ENCODE measurements around the gene GATA5.

GATA5 gene

DNA sequence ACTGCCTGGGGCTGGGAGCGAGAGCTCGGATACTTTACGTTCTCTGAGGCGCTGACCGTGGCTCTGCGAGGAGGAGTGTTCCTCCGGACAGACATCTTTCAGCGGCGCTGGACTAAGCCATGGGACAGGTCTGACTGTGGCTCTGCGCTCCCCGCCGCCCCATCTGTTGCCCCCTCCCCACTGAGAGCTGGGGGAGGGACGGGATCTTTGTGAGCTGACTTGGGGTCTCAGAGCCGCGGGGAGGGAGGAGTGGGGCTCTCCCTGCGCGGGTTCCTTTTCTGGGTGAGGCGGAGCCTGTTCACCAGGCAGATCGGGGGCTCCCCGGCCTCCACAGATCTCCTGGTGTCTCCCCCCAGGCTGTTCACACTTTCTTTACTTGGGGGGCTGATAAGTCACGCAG, 11.3 kb upstream of the GATA5 start:
- no peak for DNase-seq

DNA sequence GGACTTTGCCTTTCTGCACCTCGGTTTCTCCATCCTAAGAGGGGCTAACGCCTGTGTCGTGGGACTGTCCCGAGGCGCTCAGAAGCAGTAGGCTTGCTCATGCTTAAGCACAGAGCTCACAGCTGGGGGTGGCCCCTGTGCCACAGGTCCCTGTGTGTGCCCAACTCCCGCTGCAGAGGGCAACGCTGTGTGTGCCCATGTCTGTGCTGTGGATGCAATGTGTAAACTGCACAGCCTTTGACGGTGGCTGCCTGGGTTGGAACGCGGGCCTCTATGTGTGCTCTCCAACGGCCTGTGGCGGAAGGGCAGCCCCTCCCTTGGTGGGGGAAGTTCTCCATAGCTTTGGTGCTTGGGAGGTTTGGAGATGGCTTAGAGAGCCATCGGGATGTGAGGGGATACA, 10.7 kb upstream of the GATA5 start:
- DNase-seq, result no peak

DNA sequence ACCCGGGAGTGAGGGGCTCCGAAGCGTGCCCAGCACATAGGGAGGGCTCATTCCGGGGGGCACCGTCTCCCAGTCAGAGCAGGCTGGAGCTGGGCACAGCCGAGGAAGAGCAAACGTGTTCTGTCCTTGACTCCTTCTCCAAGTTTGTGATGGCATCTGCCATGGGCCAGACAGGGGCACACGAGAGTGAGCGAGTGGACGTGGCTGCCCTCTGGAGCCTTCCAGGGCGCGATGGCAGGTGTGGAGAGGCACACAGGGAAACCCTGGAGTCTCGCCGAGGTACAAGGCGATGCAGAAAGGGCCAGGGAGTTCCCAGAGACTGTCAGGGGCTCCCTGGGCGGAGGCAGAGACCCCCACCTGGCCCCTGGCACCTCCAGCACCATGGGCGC, 9.9 kb upstream of the GATA5 start:
- no peak for DNase-seq

DNA sequence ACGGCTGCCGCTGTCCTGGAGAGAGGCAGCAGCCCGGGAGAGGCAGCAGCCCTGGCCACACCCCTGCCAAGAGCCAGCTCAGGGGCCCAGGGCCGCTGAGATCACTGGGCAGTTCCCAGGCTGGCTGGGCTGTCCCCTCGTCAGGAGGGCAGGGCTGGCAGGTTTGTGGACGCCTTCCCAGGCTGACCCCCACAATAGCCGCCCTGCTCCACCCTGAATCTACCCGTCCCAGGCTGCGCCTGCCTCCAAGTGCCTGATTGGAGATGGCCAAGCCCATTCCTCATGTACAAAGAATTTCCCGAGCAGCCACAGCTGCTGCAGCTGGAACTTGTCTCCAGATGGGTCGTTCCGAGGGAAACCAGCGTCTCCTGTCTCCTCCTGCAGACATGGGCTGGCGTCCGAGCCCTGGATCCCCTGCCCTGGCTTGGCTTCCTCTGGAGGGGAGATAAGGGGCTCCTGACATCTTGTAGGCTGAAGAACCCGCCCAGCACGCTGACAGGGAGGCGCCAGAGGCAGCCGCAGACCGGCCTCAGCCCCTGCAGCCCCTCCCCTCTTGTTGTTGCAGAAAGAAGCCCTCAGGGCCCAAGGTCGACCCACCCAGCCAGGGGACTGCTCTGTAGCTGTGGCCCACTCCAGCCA, 9.4 kb upstream of the GATA5 start:
- no peak for DNase-seq

DNA sequence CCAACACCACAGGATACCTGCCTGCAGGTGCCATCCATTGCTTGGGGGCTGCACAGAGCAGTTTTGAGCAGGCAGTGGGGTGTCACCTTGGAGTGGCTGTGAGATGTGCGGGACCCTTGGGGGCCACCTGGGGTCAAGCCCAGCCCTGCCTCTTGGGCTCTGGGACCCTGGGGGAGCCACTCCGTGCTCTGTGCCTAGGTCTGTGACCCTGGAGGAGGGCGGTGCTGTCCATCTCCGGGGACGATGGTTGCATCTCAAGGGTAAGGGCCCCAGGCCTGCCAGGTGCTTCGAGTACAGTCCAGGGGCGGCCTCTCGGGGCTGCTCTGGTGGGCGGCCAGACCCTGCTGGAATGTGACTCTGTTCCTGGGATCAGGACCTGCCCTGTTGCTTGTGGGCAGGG, 8.7 kb upstream of the GATA5 start:
- DNase-seq, result no peak

DNA sequence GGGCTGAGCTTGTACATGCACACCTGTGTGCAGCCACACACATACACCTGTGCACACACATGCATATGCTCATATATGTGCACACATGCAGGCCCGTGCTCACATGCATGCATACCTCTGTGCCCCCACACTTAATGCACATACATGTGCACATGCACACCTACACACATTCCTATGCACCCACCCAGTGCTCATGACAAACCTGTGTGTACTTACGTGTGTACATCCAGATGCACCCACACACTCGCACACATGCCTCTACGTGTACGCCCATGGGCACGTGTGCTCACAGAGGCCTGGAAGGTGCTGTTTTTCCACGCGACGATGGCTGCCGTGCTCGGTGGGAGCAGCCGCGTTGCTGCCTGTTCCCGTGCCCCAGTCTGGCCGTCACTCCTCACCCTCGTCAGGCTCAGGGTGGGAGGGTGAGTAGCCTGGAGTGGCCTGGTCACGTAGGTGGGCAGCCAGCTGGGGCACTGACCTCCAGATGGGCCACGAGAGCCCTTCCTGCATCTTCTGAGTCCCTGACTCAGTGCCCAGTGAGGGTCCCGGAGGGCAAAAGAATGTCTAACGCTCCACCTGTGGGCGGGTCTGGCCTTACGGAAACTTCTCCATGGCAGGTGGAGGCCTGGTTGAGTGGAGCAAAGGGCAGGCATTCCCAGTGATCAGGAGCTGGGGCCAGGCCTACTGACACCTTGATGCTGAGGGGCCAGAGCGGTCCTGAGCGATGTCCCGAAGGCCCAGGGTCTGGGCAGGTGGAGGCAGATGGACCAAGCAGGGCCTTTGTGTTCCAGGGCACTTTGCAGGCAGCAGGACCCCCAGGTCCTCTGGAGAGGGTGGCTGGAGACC, 8.0 kb upstream of the GATA5 start:
- no peak for DNase-seq

DNA sequence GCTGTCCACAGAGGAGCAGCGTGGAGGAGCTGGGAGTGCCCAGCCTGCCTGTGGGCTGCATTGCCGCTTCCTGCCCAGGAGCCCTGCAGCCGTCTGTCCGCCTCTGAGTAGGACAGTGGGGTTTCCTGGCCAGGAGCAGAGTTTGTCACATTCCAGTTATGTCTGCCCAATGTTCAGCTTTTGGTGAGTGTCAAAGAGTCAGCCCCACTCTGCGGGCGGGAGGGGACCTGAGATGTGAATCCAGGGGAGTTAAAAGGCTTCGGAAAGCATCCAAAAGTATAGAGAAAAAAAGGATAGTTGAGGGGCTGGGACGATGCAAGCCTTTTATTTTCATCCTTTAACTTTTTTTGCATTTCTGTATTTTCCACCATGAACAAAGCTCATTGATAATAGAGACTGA, 7.2 kb upstream of the GATA5 start:
- DNase-seq, result no peak

DNA sequence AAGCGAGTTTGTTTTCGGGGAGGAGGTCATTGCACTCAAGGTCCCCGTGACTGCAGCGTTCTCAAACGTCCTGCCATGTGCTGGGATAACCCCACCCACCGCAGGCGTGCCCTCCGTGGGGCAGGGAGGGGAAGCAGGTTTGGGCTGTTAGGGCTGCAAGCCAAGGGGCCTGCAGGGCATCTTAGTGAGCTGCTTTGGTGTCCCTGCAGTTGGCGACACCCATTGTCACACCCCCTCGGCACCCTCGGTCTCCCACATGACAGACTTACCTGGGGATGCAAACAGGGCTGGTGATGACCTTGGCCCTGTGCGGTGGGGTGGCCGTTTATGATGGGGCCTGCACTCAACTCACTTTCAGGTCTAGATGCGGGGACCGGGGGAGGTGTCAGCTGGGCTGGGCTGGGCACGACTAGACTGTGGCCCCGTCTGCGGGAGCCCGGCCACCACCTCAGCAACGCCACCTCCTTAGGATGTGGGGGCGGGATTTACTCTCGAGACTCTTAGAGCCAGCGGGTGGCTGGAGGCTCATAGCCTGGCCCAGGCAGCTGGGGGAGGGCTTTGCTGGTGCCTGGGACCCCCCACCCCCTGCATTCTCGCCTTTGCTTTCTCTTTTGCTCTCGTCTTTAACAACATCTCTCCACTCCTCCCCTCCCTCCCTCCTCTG, 6.5 kb upstream of the GATA5 start:
- DNase-seq, result no peak

DNA sequence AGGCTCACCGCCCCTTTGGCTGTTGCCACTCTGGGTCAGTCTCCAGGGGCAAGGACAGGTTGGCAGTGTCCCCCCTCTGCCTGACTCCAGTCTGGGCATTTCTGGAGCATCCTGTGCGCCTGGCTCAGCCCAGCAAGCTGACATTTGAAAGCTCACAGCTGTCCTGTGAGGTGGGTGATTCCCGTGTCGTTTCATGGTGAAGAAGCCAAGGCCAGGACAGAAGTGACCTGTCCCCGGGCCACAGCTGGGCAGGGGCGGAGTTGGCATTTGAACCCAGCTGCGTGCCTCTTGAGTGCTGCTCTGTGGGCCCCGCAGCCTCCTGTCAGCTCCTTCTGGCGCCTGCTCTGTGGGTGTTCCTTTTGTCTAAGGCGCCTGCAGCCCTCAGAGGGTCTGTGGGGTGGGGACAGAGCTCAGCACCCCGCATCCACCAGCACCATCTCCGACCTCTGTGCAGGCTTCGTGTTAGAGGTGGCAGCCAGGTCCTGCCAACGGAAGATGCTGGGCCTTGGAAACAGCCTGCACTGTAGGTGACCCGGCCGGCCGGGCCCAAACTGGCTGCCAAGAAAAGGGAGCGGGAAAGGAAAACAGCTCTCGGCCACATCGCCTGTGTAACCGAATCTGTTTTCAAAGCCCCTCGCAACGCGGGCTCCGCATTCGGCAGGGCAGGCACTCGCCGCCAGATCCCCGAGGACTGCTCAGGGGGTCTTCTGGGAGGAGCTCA, 5.8 kb upstream of the GATA5 start:
- peak in 1 of 2 experiments; percentile 48 for DNase-seq

DNA sequence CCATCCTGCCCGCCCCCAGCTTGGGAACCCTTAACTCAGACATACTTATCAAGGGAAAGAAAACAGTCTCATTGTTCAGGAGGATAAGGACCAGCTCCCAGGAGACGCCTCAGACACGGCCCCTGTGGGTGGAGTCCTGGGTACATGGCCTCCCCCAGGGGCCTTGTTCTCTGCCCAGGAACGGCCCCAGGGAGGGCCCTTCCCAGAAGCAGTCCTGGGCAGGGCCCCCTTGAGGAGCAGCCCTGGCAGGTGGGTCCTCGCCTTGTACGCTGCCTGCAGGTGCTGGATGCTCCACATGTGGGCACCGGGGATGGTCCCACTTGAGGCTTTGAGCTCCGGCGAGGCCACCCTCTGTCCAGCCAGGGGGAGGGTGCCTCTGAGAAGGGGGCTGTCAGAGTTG, 4.5 kb upstream of the GATA5 start:
- peak in 1 of 2 experiments; percentile 11 for DNase-seq

DNA sequence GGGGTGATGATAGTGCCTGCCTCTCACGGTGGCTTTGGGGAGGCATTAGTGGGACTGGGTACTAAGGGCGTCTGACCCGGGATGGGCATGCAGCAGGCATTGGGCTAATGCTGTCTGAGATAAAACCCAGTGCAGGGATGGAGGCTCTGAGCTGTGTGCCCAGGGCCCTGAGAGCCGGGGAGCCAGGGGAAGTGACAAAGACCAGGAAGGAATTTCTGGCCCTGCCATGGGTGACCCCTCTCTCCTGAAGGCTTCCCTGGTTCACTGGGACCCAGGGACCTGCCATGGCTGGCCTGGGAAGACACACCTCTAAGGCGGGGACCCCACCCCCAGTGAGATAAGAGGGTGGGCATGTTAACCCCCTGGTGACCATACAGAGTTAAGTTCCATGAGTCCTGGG, 3.9 kb upstream of the GATA5 start:
- DNase-seq, result no peak

DNA sequence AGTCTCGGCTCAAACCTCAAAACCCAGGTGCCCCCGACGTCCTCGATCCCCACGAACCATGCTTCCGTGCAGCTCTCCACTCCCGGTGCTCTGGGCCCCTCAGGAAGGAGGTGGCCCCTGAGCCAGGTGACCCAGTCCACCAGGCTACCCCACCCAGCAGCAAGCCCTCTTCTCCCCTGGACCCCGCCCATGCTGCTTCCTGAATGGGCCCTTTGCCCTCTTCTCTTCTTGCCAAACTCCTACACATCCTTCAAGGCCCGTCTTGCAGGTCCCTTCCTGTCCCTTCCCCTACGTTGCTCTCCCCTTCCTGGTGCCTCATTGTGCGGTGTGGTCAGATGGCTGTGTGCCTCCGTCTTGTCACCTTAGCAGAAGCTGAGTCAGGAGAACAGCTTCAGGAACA, 3.4 kb upstream of the GATA5 start:
- no peak for DNase-seq

DNA sequence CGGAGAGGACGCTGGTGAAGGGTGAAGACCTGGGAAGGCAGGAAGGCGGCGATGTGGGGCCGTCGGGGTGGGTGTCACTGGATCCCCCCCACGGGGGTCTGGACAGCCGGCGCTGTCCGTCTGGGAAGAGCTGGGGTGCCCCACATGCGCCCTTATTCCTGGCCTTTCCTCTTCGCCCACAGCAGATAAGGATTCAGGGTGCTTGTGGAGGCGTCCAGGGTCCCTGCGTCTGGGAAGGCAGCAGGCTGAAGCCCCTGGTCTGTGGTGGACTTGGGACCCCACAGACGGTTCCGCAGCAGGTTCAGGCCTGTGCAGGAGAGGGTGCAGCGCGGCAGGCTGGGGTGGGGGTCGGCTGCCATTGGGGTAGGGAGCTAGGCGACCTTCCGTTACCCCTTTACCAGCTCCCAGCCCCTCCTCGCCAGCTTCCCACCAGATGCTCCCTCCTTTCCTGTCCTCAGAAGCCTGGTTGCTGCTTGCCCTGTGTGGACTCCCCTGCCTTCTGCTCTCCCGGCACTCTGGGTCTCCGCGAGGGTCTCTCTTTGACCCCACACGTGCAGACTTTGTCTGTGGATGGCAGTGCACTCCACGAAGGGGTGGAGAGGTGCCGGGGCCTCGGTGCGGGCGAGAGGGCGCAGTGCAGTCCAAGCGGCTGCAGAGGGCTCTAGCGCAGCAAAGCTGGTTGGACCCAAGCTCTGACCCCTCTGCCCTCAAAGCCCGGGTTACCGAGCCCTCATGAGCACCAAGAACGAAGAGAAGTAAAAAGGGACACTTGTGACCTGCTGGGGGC, 2.1 kb upstream of the GATA5 start:
- DNase-seq, result no peak

DNA sequence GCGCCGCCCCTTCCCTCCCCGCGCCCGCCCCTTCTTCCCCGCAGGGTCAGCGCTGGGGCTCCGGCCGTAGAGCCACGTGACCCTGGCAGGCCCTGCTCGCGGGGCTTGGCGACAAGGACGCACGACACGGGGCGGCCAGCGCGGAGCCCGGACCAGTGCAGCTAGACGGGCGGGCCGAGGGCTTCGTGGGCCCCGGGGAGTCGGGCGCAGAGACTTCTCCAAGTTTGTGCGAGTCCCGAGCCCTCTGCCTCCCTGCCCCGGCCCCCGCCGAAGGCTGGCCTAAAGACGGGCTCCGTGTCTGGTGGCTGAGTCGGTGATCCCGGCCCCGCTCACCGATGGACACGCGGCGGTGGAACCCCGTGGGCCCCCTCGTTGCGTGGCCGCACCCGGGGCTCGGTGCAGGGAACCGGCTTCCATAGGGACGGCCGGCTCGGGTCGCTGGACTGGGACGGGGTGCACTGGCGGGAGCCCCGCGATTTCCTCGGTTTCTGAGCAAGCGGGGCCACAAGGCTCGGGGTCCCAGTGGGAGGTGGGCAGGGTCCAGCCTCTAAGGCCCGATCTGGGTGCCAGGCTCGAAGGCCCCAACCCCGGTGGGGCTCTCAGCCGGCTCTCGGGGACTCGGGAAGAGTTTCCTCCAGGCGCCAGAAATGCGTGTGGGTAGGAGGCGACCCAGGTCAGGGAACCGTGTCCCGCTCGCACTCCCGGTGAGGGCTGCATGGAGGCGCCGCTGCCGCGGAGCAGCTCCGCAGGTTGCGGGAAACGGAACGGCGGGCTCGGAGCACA, 452 bp upstream of the GATA5 start:
- DNase-seq, result no peak

DNA sequence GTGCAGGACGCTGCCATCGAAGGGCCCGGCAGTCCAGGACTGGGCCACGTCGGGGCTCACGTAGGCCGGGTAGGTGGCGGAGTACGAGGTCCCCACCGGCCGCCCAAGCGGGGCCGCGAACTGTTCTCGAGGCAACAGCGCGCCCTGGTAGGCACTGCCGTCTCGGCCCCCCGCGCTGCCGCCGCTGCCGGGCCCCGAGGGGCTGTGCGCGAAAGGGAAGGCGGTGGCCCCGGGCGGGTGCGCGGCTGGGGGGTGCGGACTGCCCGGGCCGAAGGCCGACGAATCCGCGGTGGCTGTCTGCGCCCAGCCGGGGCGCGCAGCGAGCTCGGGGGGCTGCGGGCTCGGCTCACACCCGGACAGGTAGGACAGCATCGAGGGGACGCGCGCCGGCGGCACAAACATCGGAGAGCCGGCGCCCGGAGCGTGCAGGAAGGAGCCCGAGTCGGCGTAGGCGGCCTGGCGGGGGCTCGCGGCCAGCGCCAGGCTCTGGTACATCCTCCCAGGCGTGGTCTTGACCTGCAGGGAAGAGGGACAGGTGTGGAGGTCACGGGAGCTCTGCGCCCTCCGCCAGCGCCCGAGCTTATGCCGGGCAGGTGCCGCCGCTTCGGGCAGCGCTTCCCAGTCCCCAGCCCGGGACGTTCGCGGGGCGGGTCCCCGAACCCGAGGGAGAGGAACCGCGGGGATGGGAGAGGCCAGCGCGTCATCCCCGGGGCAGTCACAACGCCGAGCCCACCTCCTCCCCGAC, 596 bp downstream of the GATA5 start:
- DNase-seq, result no peak

DNA sequence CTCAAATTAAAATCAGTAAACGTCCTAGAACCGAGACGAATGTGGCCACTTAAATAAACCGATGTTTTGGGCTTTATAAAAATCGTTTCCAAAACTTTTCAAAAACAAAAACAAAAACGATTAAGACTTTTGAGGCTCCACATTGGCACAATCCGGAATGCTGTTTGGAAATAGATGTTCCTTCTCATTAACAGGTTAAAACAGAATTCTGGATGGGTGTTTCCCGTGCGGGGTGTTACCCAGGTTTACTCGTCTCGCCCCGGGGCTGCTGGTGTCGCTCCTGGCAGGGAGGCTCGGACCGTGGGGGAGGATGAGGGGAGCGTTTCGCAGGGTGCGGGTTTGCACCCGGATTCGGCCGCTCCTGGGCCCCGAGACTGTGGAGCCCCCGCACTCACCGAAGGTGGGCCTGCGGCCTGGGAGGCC, 1.2 kb downstream of the GATA5 start:
- no peak for DNase-seq

DNA sequence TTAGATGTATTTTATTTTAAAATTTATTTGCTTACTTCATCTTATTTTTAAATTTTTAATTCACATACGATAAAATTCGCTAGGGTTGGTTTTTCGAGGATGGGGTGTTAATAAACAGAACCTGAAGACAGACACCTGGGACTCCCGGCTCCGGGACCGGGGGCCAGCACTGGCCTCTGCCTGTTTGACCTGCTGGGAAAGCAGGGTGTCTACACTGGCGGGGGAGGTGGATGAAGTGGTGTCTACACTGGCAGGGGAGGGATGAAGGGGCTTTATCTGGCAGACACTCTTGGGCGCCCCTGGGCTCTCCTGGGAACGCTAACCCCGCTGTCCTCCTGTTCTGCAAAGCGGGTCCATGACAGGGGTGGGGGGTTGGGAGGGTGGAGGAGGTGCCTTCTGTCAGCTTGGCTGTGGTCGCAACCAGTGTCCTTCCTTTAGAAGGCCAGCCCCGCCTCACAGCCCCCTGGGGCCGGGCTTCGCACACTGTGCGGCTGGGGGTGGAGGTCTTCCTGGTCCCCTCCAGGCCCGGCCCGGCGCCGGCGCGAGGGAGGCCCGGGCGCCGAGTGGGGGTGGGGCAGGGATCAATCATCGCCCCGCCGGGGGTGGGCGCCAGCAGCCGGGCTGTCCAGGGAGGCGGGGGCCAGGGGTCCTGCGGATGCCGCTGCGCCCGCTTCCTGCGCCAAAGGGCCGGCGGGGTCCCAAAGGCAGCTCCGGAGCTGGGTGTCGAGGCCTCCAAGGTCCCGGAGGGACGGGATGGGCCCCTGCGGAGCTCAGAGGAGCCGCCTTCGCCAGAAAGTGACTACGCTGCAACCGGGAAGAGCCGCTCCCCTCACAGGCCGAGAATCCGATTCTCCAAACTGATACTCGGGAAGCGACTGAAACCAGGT, 1.8 kb downstream of the GATA5 start:
- DNase-seq, result peak in 1 of 2 experiments; percentile 24

DNA sequence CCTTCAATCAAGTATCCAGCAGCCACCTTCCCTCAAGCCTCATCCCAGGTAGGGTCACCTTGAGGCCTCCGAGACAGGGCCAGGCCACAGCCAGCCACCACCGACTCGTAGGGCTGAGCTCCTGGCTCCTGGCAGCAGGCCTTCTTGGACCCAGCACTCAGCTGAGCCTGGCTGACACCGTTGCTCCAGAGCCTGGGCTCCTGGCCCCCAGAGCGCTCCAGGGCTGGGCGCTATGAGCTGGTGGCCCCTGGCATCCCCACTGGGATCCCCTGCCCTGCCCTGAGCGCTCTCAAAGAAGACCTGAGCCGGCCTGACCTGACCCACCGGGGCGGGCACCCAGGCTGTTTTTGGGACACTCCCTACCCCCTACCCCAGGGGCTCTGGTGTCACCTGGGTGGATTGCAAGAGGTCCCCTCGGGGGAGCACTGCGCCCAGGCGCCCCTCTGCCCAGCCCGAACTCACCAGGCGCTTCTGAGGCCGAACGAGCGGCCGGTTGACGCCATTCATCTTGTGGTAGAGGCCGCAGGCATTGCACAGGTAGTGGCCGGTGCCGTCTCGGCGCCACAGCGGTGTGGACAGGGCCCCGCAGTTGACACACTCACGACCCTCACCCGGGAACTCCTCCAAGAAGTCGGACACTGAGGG, 2.7 kb downstream of the GATA5 start:
- no peak for DNase-seq
